Right ventricle myocardium inferior (tissue), 1 donor: ENCODE measurements around the gene KCND2. TPM values are rescaled to one million over a fixed set of nuclear protein-coding genes. Genes with fewer than 3 reads are reported as not detected.
"Not testable (repeated sequence)": the region's sequence is repeated elsewhere in the genome, so short reads cannot be mapped to it uniquely, and the experiment has no call there.

ENCODE experiments used
- ATAC-seq: fragments of 200-7000 bp; cut with Tn5 transposase; one replicate; pipeline ENCODE4 v1.9.1; 2020; ENCODE audit warnings: mild to moderate bottlenecking, moderate library complexity
- DNase-seq: peaks from one replicate; pipeline ENCODE4 v3.0.0; 2021; ENCODE audit errors: missing footprints
- intact Hi-C: fragments of 100-400 bp; cut with DNase I; formaldehyde crosslinking; loops from one replicate; pipeline ENCODE4 v1.11.0; 2022
- long read RNA-seq: library from polyadenylated mRNA; unstranded; transcript quantifications from one replicate; pipeline ENCODE4 v2.0.0, GENCODE V29; 2021
- total RNA-seq: library from RNA; stranded (reverse); fragmentation: NEBNext Ultra II Directional; extraction: Animal tissue kit (Norgen Biotek cat#: 25700); gene quantifications from one replicate; pipeline ENCODE4 v1.2.1, GENCODE V29; 2021
- donor health status: DM: no; HTN: yes; CAD: no; lungs with severe emphysema.

The KCND2 gene
- total RNA-seq = not detected
- long read RNA-seq = 0 reads

GRCh38 chr7:120272701-120273475, at the start of gene KCND2:
Gene KCND2 (plus strand): TSS chr7:120273175.
- no peak for ATAC-seq
- DNase-seq = peak; percentile 64
- intact Hi-C loops = loop anchor here (2.0 kb wide), 1 partner anchor 338 kb away; no protein-coding TSS in a partner anchor

- ATAC-seq (no peak), DNase-seq (no peak)
- intact Hi-C loops = no loop called here
These were observed 46.8 kb upstream of the KCND2 start for GRCh38 chr7:120226188-120226587.

- intact Hi-C loops = no loop called here
- no peak for DNase-seq
- no peak for ATAC-seq
These were observed 45.7 kb upstream of the KCND2 start for GRCh38 chr7:120227255-120227654.

GRCh38 chr7:120229084-120229483, 43.9 kb upstream of the KCND2 start:
- ATAC-seq (no peak), DNase-seq (no peak)
- intact Hi-C loops = no loop called here

- DNase-seq = no peak
- no peak for ATAC-seq
- intact Hi-C loops = no loop called here
These were observed 39.6 kb upstream of the KCND2 start for GRCh38 chr7:120233338-120233737.

GRCh38 chr7:120240350-120240749, 32.6 kb upstream of the KCND2 start:
- intact Hi-C loops, ATAC-seq, DNase-seq: not testable (repeated sequence)

- intact Hi-C loops = no loop called here
- ATAC-seq (no peak), DNase-seq (no peak)
These were observed 31.0 kb upstream of the KCND2 start for GRCh38 chr7:120241973-120242372.

- no peak for ATAC-seq
- intact Hi-C loops = no loop called here
- DNase-seq = no peak
These were observed 18.1 kb upstream of the KCND2 start for GRCh38 chr7:120254845-120255244.

GRCh38 chr7:120256344-120257070, 16.5 kb upstream of the KCND2 start:
- ATAC-seq = no peak
- intact Hi-C loops = no loop called here
- DNase-seq = no peak

GRCh38 chr7:120259386-120259785, 13.6 kb upstream of the KCND2 start:
- intact Hi-C loops = no loop called here
- ATAC-seq = no peak
- DNase-seq = no peak

GRCh38 chr7:120260111-120260510, 12.9 kb upstream of the KCND2 start:
- no peak for DNase-seq

GRCh38 chr7:120272261-120272660, 714 bp upstream of the KCND2 start:
- intact Hi-C loops = loop anchor here (2.0 kb wide), 1 partner anchor 337 kb away; no protein-coding TSS in a partner anchor
- ATAC-seq (no peak), DNase-seq (no peak)

More at GRCh38 chr7:120260111-120260510, 12.9 kb upstream of the KCND2 start:
- ATAC-seq = no peak
- intact Hi-C loops = no loop called here

GRCh38 chr7:120273476-120273975, 551 bp downstream of the KCND2 start:
- intact Hi-C loops = loop anchor here (2.0 kb wide), 1 partner anchor 339 kb away; no protein-coding TSS in a partner anchor
- DNase-seq (peak; percentile 68), ATAC-seq (no peak)

GRCh38 chr7:120274482-120274881, 1.5 kb downstream of the KCND2 start:
- intact Hi-C loops = no loop called here
- ATAC-seq (no peak), DNase-seq (no peak)

GRCh38 chr7:120274899-120275298, 1.9 kb downstream of the KCND2 start:
- intact Hi-C loops = no loop called here
- ATAC-seq (no peak), DNase-seq (peak; percentile 39)

- ATAC-seq (no peak), DNase-seq (no peak)
- intact Hi-C loops = no loop called here
These were observed 3.7 kb downstream of the KCND2 start for GRCh38 chr7:120276720-120277119.

GRCh38 chr7:120278773-120279172, 5.8 kb downstream of the KCND2 start:
- no peak for ATAC-seq
- DNase-seq = no peak
- intact Hi-C loops = no loop called here

GRCh38 chr7:120280743-120281142, 7.8 kb downstream of the KCND2 start:
- intact Hi-C loops = no loop called here
- ATAC-seq (no peak), DNase-seq (no peak)

- no peak for ATAC-seq
These were observed 20.1 kb downstream of the KCND2 start for GRCh38 chr7:120293027-120293426.

GRCh38 chr7:120302190-120302589, 29.2 kb downstream of the KCND2 start:
- DNase-seq (no peak), ATAC-seq (no peak)
- intact Hi-C loops = no loop called here

More at GRCh38 chr7:120293027-120293426, 20.1 kb downstream of the KCND2 start:
- intact Hi-C loops = no loop called here
- DNase-seq = no peak
